Upper lobe of left lung (tissue), 4 donors: ENCODE measurements around the gene DNAJC5G.

Source experiments
- POLR2AphosphoS5 ChIP-seq, 2 donors: sonication (generic); formaldehyde crosslinking; IDR thresholded peaks; one replicate each; pipeline ENCODE4 v1.5.1; 2017; ENCODE audit warnings: antibody characterized with exemption in 2 of 2
- TF ChIP-seq, protein P1 (sequence below), 6 experiments: fragments of 450-650 bp in 4 of 6; fragments of 200-600 bp in 2 of 6; sonication (generic) in 2 of 6; IDR thresholded peaks; one replicate each; pipeline ENCODE4 v1.5.1; 2016 to 2019; ENCODE audit warnings: antibody characterized with exemption in 6 of 6

DNA sequence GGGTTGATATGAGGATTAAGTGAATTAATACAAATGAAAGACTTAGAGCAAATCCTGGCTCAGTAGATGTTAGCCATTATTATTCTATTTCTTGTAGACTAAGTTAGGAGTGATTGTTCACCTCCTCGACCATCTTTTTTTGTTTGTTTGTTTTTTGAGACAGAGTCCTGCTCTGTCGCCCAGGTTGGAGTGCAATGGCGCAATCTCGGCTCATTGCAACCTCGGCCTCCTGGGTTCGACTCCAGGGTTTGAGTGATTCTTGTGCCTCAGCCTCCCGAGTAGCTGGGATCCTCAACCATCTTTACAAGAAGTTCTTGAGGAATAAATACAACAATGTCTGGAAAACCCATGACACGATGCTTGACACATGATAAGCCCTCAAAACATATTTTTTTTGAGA lies 19.7 kb downstream of the DNAJC5G start:
- TF ChIP-seq POLR2AphosphoS5 (IDR thresholded peaks at IDR 0.05), result no peak
- TF ChIP-seq, protein P1, sequence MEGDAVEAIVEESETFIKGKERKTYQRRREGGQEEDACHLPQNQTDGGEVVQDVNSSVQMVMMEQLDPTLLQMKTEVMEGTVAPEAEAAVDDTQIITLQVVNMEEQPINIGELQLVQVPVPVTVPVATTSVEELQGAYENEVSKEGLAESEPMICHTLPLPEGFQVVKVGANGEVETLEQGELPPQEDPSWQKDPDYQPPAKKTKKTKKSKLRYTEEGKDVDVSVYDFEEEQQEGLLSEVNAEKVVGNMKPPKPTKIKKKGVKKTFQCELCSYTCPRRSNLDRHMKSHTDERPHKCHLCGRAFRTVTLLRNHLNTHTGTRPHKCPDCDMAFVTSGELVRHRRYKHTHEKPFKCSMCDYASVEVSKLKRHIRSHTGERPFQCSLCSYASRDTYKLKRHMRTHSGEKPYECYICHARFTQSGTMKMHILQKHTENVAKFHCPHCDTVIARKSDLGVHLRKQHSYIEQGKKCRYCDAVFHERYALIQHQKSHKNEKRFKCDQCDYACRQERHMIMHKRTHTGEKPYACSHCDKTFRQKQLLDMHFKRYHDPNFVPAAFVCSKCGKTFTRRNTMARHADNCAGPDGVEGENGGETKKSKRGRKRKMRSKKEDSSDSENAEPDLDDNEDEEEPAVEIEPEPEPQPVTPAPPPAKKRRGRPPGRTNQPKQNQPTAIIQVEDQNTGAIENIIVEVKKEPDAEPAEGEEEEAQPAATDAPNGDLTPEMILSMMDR (IDR thresholded peaks at IDR 0.05), result no peak
